ENCODE measurements around the gene NIPAL4. TPM values are rescaled to one million over a fixed set of nuclear protein-coding genes. Genes with fewer than 3 reads are reported as not detected.
"Not testable (repeated sequence)": the region's sequence is repeated elsewhere in the genome, so short reads cannot be mapped to it uniquely, and the experiment has no call there.

The NIPAL4 gene
- total RNA-seq, 2 donors from 2014 or later: 3.1 to 5.9 TPM

DNA sequence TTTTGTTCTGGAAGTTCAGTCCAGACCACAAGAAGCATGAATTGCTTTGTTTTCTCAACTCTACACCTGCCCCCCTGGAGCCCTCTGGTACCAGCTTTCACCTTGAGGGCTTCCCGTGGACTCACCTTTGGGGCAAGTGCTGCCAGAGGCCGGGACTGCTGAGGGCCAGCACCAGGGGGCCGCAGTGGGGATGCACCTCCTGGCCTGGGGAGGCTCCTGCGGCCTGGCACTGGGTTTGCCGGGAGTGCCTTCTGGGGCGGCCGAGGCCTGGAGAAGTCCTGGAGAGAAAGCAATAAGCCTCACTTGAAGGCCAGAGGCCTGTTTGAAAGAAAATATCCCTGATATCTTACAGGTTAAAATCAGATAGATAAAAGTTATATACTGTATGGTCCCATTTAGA, 21.7 kb downstream of the NIPAL4 start:
- Mint-ChIP-seq H3K27me3 (ENCODE audit: low read depth) (no peaks in the 10 kb centered on the region), H3K4me1 (ENCODE audit: low read depth) (peaks cover 18% of the 10 kb centered on the region), H3K27ac (peak overlapping the region; percentile 40), H3K9me3 (no peaks in the 10 kb centered on the region), H3K36me3 (ENCODE audit: insufficient read depth in 2 of 2) (peaks cover 16 to 18% of the 10 kb centered on the region in 2 donors), H3K4me3 (no peak overlapping the region)
- ATAC-seq (replicated peaks in 1 of 2) (no peak), DNase-seq (no peak)

DNA sequence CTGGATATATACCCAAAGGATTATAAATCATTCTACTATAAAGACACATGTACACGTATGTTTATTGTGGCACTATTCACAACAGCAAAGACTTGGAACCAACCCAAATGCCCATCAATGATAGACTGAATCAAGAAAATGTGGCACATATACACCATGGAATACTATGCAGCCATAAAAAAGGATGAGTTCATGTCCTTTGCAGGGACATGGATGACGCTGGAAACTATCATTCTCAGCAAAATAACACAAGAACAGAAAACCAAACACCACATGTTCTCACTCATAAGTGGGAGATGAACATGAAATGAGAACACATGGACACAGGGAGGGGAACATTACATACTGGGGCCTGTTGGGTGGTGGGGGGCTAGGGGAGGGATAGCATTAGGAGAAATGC, 22.7 kb downstream of the NIPAL4 start:
- not testable (repeated sequence) for ATAC-seq (replicated peaks in 1 of 2); H3K27ac Mint-ChIP-seq; H3K9me3 Mint-ChIP-seq; DNase-seq; H3K27me3 Mint-ChIP-seq (ENCODE audit: low read depth)
- H3K4me1 Mint-ChIP-seq (ENCODE audit: low read depth): peaks cover 27% of the 10 kb centered on the region
- H3K36me3 Mint-ChIP-seq (ENCODE audit: insufficient read depth in 2 of 2): peaks cover 21 to 23% of the 10 kb centered on the region in 2 donors
- H3K4me3 Mint-ChIP-seq: peak overlapping the region in 1 of 2 donors; percentile 19

DNA sequence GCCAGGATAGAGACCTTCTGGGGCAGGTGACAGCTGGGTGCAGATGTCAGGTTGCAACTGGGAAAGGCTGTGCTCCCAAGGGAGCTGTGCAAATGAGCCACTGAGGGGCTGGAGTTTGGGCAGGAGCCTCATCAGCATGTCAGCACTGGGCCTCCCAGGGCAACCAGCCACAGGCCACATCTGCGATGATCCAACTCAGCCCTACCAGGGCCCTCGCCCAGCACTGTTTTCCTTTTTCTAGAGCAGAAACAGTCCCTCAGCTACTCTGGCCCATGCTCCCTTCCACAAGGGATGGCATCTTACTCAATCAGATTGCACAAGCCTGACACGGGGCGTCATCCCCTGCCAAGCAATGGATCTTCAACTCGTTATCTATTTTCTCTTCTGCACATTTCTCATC, 24.8 kb downstream of the NIPAL4 start:
- ATAC-seq (replicated peaks in 1 of 2) (no peak), DNase-seq (no peak)
- Mint-ChIP-seq H3K9me3 (no peaks in the 10 kb centered on the region), H3K27ac (no peak overlapping the region), H3K4me1 (ENCODE audit: low read depth) (peaks cover 19% of the 10 kb centered on the region), H3K27me3 (ENCODE audit: low read depth) (no peaks in the 10 kb centered on the region), H3K4me3 (no peak overlapping the region), H3K36me3 (ENCODE audit: insufficient read depth in 2 of 2) (peaks cover 23% of the 10 kb centered on the region in 2 donors)

DNA sequence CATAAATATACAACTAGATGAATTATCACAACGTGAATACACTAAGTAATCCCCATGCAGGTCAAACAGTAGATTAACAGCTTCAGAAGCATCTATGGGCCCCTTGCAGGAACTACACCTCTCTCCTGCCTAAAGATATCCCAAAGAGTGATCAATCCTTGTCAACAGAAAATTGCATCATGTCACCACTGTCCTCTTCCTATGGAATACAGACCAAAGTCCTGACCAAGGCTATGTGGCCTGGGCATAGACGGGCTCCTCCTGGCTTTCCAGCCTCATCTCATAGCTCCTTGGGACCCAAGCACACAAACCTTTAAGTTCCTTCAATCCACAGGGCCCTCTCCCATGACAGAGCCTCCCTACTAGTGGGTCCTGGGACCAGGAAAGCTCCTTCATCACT, 25.3 kb downstream of the NIPAL4 start:
- Mint-ChIP-seq H3K27me3 (ENCODE audit: low read depth) (no peaks in the 10 kb centered on the region), H3K27ac (no peak overlapping the region), H3K4me1 (ENCODE audit: low read depth) (peaks cover 15% of the 10 kb centered on the region), H3K9me3 (no peaks in the 10 kb centered on the region), H3K36me3 (ENCODE audit: insufficient read depth in 2 of 2) (peaks cover 21 to 24% of the 10 kb centered on the region in 2 donors), H3K4me3 (no peak overlapping the region)
- DNase-seq (no peak), ATAC-seq (replicated peaks in 1 of 2) (no peak)

DNA sequence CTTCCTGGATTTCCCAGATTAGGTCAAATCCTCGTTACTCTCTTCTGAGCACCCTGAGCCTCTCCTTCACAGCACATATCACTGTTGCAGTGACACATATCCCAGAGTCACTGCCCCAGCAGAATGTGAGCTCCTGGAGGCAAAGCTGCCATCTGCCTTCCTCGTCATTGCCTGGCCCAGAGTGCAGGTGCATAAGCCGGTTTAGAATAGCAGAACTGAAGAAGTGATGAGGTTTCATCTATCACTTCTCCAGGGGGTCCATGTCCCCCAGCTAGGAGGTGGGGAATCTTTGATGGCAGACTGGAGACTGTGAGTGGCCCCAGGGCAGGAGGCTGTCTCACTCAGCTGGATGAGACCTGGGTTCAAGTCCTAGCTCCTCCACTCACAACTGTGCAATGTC, 25.8 kb downstream of the NIPAL4 start:
- no peaks in the 10 kb centered on the region for H3K27me3 Mint-ChIP-seq (ENCODE audit: low read depth)
- H3K36me3 Mint-ChIP-seq (ENCODE audit: insufficient read depth in 2 of 2): peaks cover 18 to 24% of the 10 kb centered on the region in 2 donors
- no peak overlapping the region for H3K4me3 Mint-ChIP-seq
- peaks cover 15% of the 10 kb centered on the region for H3K4me1 Mint-ChIP-seq (ENCODE audit: low read depth)
- no peak overlapping the region for H3K27ac Mint-ChIP-seq
- DNase-seq: no peak
- no peaks in the 10 kb centered on the region for H3K9me3 Mint-ChIP-seq
- ATAC-seq (replicated peaks in 1 of 2): no peak

DNA sequence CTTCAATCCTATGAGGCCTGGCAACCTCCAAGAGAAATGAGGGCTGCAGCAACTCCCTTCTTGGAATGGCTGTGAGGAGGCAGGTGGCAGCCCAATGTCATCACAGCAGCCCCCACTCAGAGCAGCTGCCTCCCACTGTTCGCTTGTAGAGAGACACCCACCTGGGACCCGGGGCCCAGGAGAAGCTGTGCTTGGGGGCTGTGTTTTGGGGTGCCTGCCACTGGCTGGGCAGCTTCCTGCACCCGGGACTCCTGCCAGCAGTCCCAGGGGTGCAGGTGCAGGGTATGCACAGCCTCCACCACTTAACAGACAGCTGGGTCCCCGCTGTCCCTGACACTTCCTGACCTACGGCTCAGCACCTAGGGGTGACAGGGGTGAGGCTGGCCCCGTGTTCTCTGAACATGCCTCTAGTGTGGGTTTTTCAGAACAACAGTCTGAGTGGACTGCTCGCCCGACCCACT, 26.2 kb downstream of the NIPAL4 start:
- Mint-ChIP-seq H3K27me3 (ENCODE audit: low read depth) (no peaks in the 10 kb centered on the region), H3K36me3 (ENCODE audit: insufficient read depth in 2 of 2) (peaks cover 18 to 23% of the 10 kb centered on the region in 2 donors), H3K9me3 (no peaks in the 10 kb centered on the region), H3K4me1 (ENCODE audit: low read depth) (peaks cover 15% of the 10 kb centered on the region), H3K4me3 (no peak overlapping the region), H3K27ac (no peak overlapping the region)
- ATAC-seq (replicated peaks in 1 of 2) (peak in 1 of 2 donors; percentile 31), DNase-seq (no peak)

DNA sequence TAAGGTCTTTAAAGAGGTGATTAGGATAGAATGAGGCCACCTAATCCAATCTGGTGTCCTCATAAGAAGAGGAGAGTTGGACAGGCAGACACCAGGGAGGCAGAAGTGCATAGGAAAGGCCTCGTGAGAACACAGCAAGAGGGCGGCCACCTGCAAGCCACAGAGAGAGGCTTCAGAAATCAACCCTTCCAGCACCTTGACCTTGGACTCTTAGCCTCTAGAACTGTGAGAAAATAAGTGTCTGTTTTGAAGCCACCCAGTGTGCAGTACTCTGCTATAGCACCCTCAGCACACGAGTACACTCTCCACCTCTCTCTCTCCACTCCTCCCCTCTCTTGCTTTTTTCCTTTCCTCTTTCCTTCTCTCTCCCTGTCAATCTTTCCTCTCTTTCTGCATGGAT, 26.8 kb downstream of the NIPAL4 start:
- H3K27ac Mint-ChIP-seq: peak overlapping the region; percentile 64
- peaks cover 15% of the 10 kb centered on the region for H3K4me1 Mint-ChIP-seq (ENCODE audit: low read depth)
- no peaks in the 10 kb centered on the region for H3K27me3 Mint-ChIP-seq (ENCODE audit: low read depth)
- H3K9me3 Mint-ChIP-seq: no peaks in the 10 kb centered on the region
- H3K36me3 Mint-ChIP-seq (ENCODE audit: insufficient read depth in 2 of 2): peaks cover 18 to 21% of the 10 kb centered on the region in 2 donors
- ATAC-seq (replicated peaks in 1 of 2) (peak in 1 of 2 donors; percentile 15), DNase-seq (no peak)
- no peak overlapping the region for H3K4me3 Mint-ChIP-seq

DNA sequence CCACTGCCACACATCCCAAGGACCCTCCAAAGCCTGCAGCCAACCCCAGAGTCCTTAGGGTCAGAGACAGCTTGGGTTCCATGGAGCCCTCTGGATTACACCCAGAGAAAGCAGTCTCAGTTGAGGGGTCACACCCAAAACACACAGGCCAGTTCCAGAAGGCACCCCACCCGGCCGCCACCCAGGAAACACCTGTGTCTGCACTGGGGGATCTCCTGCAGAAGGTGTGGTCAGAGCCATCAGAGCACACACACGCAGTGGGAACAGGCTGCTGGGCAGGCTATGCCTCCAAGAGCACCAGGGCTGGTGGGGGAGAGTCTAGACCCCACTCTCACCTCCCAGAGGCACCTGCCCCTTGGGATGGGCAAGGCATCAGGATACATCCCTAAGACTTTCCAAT, 27.3 kb downstream of the NIPAL4 start:
- peaks cover 15% of the 10 kb centered on the region for H3K4me1 Mint-ChIP-seq (ENCODE audit: low read depth)
- no peaks in the 10 kb centered on the region for H3K27me3 Mint-ChIP-seq (ENCODE audit: low read depth)
- H3K4me3 Mint-ChIP-seq: no peak overlapping the region
- DNase-seq: no peak
- peaks cover 18 to 21% of the 10 kb centered on the region in 2 donors for H3K36me3 Mint-ChIP-seq (ENCODE audit: insufficient read depth in 2 of 2)
- ATAC-seq (replicated peaks in 1 of 2): no peak
- peak overlapping the region; percentile 64 for H3K27ac Mint-ChIP-seq
- no peaks in the 10 kb centered on the region for H3K9me3 Mint-ChIP-seq

DNA sequence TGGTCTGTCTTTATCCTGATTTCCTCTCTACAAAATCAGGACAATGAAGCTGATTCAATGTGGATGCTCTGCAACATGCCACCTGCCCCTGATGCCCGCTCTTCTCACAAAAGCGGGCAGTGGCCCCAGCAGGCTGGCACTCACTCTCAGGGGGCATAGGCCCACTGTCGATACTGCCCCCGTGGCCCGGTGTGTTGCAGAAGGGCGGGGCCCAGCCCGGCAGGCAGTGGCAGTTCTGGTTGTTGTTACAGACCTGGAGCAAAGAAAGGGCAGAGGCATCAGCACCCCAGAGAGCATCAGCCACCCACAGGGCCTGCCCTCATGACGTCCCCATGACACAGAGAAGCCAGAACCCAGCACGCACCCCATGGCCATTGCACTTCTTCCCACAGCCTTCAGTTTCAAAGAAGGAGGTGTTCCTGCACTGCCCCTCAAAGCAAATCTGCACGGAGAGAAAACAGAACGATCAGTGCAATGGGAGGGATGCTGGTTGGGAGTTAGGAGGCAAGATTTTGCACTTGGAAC, 31.5 kb downstream of the NIPAL4 start:
- Mint-ChIP-seq H3K36me3 (ENCODE audit: insufficient read depth in 2 of 2) (peaks cover 15 to 19% of the 10 kb centered on the region in 2 donors), H3K4me3 (no peak overlapping the region), H3K27ac (peak overlapping the region; percentile 75), H3K27me3 (ENCODE audit: low read depth) (no peaks in the 10 kb centered on the region), H3K9me3 (peaks cover 0 to 1% of the 10 kb centered on the region in 2 donors), H3K4me1 (ENCODE audit: low read depth) (peaks cover 13% of the 10 kb centered on the region)
- ATAC-seq (replicated peaks in 1 of 2) (no peak), DNase-seq (no peak)

DNA sequence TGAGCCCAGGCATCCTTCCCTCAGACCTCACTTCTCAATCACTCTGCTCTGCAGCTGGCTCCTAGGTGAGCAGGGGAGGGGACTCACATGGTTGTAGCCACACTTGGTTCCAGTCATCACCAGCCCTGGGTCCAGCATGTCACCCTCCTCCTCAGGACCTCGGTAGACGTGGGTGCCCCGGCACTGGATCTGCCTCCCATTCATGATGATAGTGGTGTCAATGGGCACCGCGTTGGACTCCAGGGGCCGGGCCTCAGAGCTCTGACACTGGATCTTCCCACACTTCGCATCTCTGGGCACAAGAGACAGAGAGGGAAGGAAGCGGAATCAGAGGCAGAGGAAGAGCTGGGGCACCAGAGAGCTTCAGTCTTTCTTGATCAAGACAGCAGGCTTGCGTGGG, 32.9 kb downstream of the NIPAL4 start:
- DNase-seq (no peak), ATAC-seq (replicated peaks in 1 of 2) (no peak)
- Mint-ChIP-seq H3K27ac (no peak overlapping the region), H3K9me3 (peaks cover 0 to 1% of the 10 kb centered on the region in 2 donors), H3K27me3 (ENCODE audit: low read depth) (no peaks in the 10 kb centered on the region), H3K36me3 (ENCODE audit: insufficient read depth in 2 of 2) (peaks cover 11 to 14% of the 10 kb centered on the region in 2 donors), H3K4me1 (ENCODE audit: low read depth) (peaks cover under 1% of the 10 kb centered on the region), H3K4me3 (no peak overlapping the region)

DNA sequence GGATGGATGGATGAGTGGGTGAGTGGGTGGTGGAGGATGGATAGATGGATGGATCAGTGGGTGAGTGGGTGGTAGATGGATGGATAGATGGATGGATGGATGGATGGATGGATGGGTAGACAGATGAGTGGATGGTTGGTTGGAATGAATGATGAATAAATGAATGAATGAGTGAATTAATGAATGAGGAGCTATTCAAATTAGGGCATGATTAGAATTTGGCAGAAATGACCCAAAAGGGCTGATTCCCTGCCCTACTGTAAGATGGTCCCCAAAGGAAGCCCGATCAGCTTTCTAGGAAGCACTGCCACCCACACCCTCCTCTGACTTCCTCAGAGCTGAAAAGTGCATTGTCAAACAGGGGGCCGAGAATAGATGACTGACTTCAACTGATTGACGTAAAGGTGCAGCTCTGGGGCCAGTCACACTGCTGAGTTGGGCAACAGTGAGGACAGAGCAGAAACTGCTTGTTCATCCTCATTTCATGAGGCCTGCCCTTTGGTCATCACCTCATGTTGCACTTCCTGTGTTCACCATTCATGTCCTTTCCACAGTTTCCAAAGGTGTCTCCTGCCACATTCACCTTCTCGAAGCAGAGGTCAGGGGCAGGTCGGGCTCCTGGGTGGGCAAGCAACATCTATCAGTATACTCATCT, 34.3 kb downstream of the NIPAL4 start:
- Mint-ChIP-seq H3K36me3 (ENCODE audit: insufficient read depth in 2 of 2) (peaks cover 10 to 11% of the 10 kb centered on the region in 2 donors), H3K27ac (peak overlapping the region; percentile 47), H3K4me3 (no peak overlapping the region), H3K9me3 (peaks cover 0 to 1% of the 10 kb centered on the region in 2 donors), H3K27me3 (ENCODE audit: low read depth) (no peaks in the 10 kb centered on the region), H3K4me1 (ENCODE audit: low read depth) (no peaks in the 10 kb centered on the region)
- DNase-seq: no peak
- ATAC-seq (replicated peaks in 1 of 2): peak in 1 of 2 donors; percentile 30

DNA sequence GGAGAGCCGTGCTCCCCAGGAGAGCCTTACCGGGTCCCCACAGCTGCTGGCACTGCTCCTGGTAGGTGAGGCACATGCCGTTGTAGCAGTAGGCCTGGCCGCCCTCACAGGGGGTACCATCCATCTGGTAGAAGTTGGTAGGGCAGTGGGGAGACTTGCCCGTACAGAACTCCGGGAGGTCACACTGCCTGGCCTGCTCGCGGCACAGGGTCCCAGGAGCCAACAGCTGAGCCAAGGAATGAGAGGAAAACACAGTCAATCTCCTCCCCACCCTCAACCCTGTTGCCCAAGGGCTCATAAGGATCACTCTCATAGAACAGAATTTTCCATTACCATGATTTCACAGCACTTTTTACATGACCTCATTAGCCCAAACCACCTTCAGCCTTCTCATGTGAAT, 36.9 kb downstream of the NIPAL4 start:
- ATAC-seq (replicated peaks in 1 of 2): no peak
- DNase-seq: no peak
- Mint-ChIP-seq H3K36me3 (ENCODE audit: insufficient read depth in 2 of 2) (peaks cover 14 to 15% of the 10 kb centered on the region in 2 donors), H3K27me3 (ENCODE audit: low read depth) (no peaks in the 10 kb centered on the region), H3K4me1 (ENCODE audit: low read depth) (no peaks in the 10 kb centered on the region), H3K4me3 (no peak overlapping the region), H3K27ac (peak overlapping the region; percentile 29), H3K9me3 (peaks cover 0 to 1% of the 10 kb centered on the region in 2 donors)

DNA sequence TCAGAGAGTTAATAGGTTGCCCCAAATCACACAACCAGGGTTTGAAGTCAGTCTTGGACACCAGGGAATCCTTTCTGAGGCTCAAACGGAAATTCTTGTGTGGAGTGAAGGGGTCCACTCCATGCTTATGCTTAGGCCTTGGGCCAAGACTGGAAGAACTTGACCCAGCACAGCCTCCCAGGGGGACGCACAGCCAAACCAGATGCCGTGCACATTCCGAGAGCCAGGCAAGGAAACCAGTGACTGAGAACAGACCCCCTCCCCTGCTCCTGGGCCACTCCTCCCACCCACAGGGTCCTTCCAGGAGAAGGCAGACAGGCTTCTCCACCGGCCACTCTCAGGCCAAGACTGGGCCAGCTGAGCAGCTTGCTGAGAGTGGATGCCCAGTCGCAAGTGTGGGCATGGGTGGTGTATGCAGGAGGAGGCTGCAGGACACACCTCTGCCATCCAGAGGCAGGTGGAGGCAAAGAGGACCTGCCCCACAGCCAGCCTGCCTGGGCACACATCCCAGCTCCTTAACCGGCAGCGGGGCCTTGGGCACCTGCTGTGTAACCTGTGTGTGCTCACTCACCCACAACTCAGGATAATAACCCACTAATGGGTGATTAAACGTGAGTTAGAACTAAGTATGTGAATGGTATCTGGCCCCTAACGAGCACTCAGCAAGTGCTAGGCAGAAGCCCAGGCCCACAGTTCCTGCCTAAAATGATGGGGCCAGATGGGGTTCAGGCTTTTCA, 38.0 kb downstream of the NIPAL4 start:
- H3K27me3 Mint-ChIP-seq (ENCODE audit: low read depth): no peaks in the 10 kb centered on the region
- peaks cover 11% of the 10 kb centered on the region for H3K4me1 Mint-ChIP-seq (ENCODE audit: low read depth)
- H3K36me3 Mint-ChIP-seq (ENCODE audit: insufficient read depth in 2 of 2): peaks cover 18 to 19% of the 10 kb centered on the region in 2 donors

More for the DNA sequence above, 38.0 kb downstream of the NIPAL4 start:
- Mint-ChIP-seq H3K4me3 (no peak overlapping the region), H3K9me3 (peaks cover 0 to 1% of the 10 kb centered on the region in 2 donors), H3K27ac (no peak overlapping the region)
- ATAC-seq (replicated peaks in 1 of 2) (peak in 1 of 2 donors; percentile 11), DNase-seq (no peak)

All from activated T-cell treated with anti-CD3 and anti-CD28 coated beads, Interleukin-2, amount 50 U/mL, for 72 hours (primary cell).